Prostate gland (tissue), 2 donors: ENCODE data around the gene TSPAN14.

Experiments used
- POLR2A ChIP-seq: fragments of 450-650 bp; IDR thresholded peaks from one replicate; pipeline ENCODE4 v1.6.1; 2016; ENCODE audit warnings: antibody characterized with exemption, mild to moderate bottlenecking
- POLR2AphosphoS5 ChIP-seq: sonication (generic); formaldehyde crosslinking; IDR thresholded peaks from one replicate; pipeline ENCODE4 v1.6.1; 2017; ENCODE audit warnings: antibody characterized with exemption
- TF ChIP-seq, protein P1 (sequence below), 4 experiments: fragments of 200-600 bp in 2 of 4; fragments of 450-650 bp in 2 of 4; sonication (generic) in 2 of 4; IDR thresholded peaks; 1 replicate in 3 of 4; 2 replicates in 1 of 4; pipeline ENCODE4 v1.5.1; 2016 to 2019; ENCODE audit warnings: antibody characterized with exemption in 4 of 4, mild to moderate bottlenecking in 2 of 4, moderate library complexity in 2 of 4

- TF ChIP-seq, protein P1, sequence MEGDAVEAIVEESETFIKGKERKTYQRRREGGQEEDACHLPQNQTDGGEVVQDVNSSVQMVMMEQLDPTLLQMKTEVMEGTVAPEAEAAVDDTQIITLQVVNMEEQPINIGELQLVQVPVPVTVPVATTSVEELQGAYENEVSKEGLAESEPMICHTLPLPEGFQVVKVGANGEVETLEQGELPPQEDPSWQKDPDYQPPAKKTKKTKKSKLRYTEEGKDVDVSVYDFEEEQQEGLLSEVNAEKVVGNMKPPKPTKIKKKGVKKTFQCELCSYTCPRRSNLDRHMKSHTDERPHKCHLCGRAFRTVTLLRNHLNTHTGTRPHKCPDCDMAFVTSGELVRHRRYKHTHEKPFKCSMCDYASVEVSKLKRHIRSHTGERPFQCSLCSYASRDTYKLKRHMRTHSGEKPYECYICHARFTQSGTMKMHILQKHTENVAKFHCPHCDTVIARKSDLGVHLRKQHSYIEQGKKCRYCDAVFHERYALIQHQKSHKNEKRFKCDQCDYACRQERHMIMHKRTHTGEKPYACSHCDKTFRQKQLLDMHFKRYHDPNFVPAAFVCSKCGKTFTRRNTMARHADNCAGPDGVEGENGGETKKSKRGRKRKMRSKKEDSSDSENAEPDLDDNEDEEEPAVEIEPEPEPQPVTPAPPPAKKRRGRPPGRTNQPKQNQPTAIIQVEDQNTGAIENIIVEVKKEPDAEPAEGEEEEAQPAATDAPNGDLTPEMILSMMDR (IDR thresholded peaks at IDR 0.05), result no peak
- TF ChIP-seq POLR2A (no peak), POLR2AphosphoS5 (no peak)
These were observed 33.3 kb downstream of the TSPAN14 start for GRCh38 chr10:80487421-80487785.
